HepG2 (cell line): Measurements from ENCODE around the gene TPPP2. TPM values are rescaled to one million over a fixed set of nuclear protein-coding genes. Genes with fewer than 3 reads are reported as not detected.

Experiments used
- BHLHE40 ChIP-seq: IDR thresholded peaks from 2 replicates; pipeline ENCODE4 v1.6.1; 2011; ENCODE audit warnings: low read length, improper control_type of control experiment
- CAMTA2 ChIP-seq: sonication (generic); formaldehyde crosslinking; IDR thresholded peaks from 2 replicates; pipeline ENCODE4 v1.4.0; 2020; ENCODE audit warnings: mild to moderate bottlenecking, missing genetic modification reagents, borderline replicate concordance
- ESRRA ChIP-seq: sonication (generic); formaldehyde crosslinking; IDR thresholded peaks from 2 replicates; pipeline ENCODE4 v1.5.1; 2020; ENCODE audit warnings: mild to moderate bottlenecking, low read depth, missing genetic modification reagents
- FOXP1 ChIP-seq, 2 experiments: fragments of 450-650 bp in 1 of 2; IDR thresholded peaks; 2 replicates each; pipeline ENCODE4 v1.6.1; 2017 to 2018; ENCODE audit warnings: antibody characterized with exemption in 1 of 2
- HDAC2 ChIP-seq: sonication (generic); formaldehyde crosslinking; IDR thresholded peaks from 2 replicates; pipeline ENCODE4 v1.4.0; 2020; ENCODE audit warnings: missing genetic modification reagents
- HNF4A ChIP-seq: sonication (generic); formaldehyde crosslinking; IDR thresholded peaks from 2 replicates; pipeline ENCODE4 v1.4.0; 2020; ENCODE audit warnings: missing genetic modification reagents
- HOXD1 ChIP-seq: sonication (generic); formaldehyde crosslinking; IDR thresholded peaks from 2 replicates; pipeline ENCODE4 v1.5.0; 2020; ENCODE audit warnings: missing genetic modification reagents
- MED13 ChIP-seq: sonication (generic); formaldehyde crosslinking; IDR thresholded peaks from 2 replicates; pipeline ENCODE4 v1.5.0; 2020; ENCODE audit warnings: missing genetic modification reagents
- RXRB ChIP-seq: IDR thresholded peaks from 2 replicates; pipeline ENCODE4 v1.6.1; 2016; ENCODE audit warnings: borderline replicate concordance, missing genetic modification reagents, missing compliant biosample characterization
- SOX5 ChIP-seq: IDR thresholded peaks from 2 replicates; pipeline ENCODE4 v1.6.1; 2016; ENCODE audit warnings: borderline replicate concordance
- ZFX ChIP-seq: sonication (generic); formaldehyde crosslinking; IDR thresholded peaks from 2 replicates; pipeline ENCODE4 v1.4.0; 2020; ENCODE audit warnings: mild to moderate bottlenecking, low read depth, missing genetic modification reagents, moderate library complexity
- ZNF124 ChIP-seq: sonication (generic); formaldehyde crosslinking; IDR thresholded peaks from 2 replicates; pipeline ENCODE4 v1.4.0; 2020; ENCODE audit warnings: missing genetic modification reagents
- ZNF225 ChIP-seq: sonication (generic); formaldehyde crosslinking; IDR thresholded peaks from 2 replicates; pipeline ENCODE4 v1.4.0; 2020; ENCODE audit warnings: mild to moderate bottlenecking, missing genetic modification reagents
- ZNF317 ChIP-seq: sonication (generic); formaldehyde crosslinking; IDR thresholded peaks from 2 replicates; pipeline ENCODE4 v1.5.0; 2020; ENCODE audit warnings: mild to moderate bottlenecking, missing genetic modification reagents
- ZNF496 ChIP-seq: sonication (generic); formaldehyde crosslinking; IDR thresholded peaks from 2 replicates; pipeline ENCODE4 v1.8.1; 2023; ENCODE audit warnings: mild to moderate bottlenecking, moderate library complexity, missing genetic modification reagents; ENCODE audit not compliant: insufficient replicate concordance
- ZNF563 ChIP-seq: sonication (generic); formaldehyde crosslinking; IDR thresholded peaks from 2 replicates; pipeline ENCODE4 v1.8.0; 2022; ENCODE audit warnings: mild to moderate bottlenecking, moderate library complexity, missing genetic modification reagents
- ZNF775 ChIP-seq: sonication (generic); formaldehyde crosslinking; IDR thresholded peaks from 2 replicates; pipeline ENCODE4 v1.4.0; 2020; ENCODE audit warnings: missing genetic modification reagents, mild to moderate bottlenecking, moderate library complexity, borderline replicate concordance
- polyA plus RNA-seq, 8 experiments: library from polyadenylated mRNA; depleted of rRNA in 3 of 8; stranded (reverse) in 7 of 8; unstranded in 1 of 8; fragments of >200 nt; fragmentation: Illumina TruSeq in 4 of 8; extraction: Trizol in 4 of 8; gene quantifications; 2 replicates each; pipeline versions ENCODE4 v1.2.1 to v1.2.3, GENCODE V29; 2011 to 2016; ENCODE audit warnings: low read depth in 4 of 8, missing spikeins in 1 of 8, mixed read lengths in 1 of 8; ENCODE audit not compliant: insufficient read depth in 1 of 8
- total RNA-seq, 5 experiments: library from RNA; depleted of rRNA; stranded (reverse); fragments of >200 nt; fragmentation: Illumina TruSeq; extraction: Trizol; gene quantifications; 2 replicates each; pipeline ENCODE4 v1.2.3, GENCODE V29; 2016; ENCODE audit warnings: low read depth in 1 of 5
- TF ChIP-seq, protein P1 (sequence below): sonication (generic); formaldehyde crosslinking; IDR thresholded peaks from 2 replicates; pipeline ENCODE4 v1.4.0; 2020; ENCODE audit warnings: missing genetic modification reagents
- TF ChIP-seq, protein P2 (sequence below): sonication (generic); formaldehyde crosslinking; IDR thresholded peaks from 2 replicates; pipeline ENCODE4 v1.4.0; 2020; ENCODE audit warnings: missing genetic modification reagents, borderline replicate concordance
- TF ChIP-seq, protein P3 (sequence below): sonication (generic); formaldehyde crosslinking; IDR thresholded peaks from 2 replicates; pipeline ENCODE4 v1.4.0; 2020; ENCODE audit warnings: missing genetic modification reagents, mild to moderate bottlenecking, borderline replicate concordance
- TF ChIP-seq, protein P4 (sequence below): fragments of 450-650 bp; IDR thresholded peaks from 2 replicates; pipeline ENCODE4 v1.6.1; 2017

The TPPP2 gene
- total and polyA plus RNA-seq, 2 of the 13 experiments (the other 11 are each of a cell fraction or from before 2014, with no cell fraction given) = 0.58 to 4.2 TPM

DNA sequence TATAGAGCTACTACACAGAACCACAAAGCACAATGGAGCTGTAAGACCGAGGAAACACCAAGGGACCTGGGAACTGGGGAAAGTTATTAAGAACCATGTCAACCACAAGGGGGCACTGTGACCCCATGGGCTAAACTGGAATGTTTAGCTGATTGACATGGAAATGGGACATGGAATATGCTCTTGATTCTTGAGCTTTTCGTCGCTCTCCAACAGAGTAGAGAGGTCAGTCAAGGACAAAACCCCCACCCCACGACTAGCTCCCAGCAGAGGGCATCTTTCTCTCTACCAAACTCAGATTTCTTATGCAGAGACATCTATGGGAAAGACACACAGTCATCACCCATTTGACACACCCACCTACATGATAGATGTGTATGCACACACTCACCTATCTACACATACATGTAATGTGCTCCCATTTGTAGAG lies 15.2 kb upstream of the TPPP2 start (continued):
- TF ChIP-seq HNF4A (CRISPR knock-in tag) = peak; percentile 69; the same call in 1 of the 2 replicates
- TF ChIP-seq ZNF496 (CRISPR knock-in tag) = no peak
- no peak for TF ChIP-seq FOXP1 (IDR thresholded peaks at IDR 0.05)
- no peak for TF ChIP-seq FOXP1 (CRISPR knock-in tag; IDR thresholded peaks at IDR 0.05)
- TF ChIP-seq ZNF225 (CRISPR knock-in tag) = no peak
- TF ChIP-seq, protein P1, sequence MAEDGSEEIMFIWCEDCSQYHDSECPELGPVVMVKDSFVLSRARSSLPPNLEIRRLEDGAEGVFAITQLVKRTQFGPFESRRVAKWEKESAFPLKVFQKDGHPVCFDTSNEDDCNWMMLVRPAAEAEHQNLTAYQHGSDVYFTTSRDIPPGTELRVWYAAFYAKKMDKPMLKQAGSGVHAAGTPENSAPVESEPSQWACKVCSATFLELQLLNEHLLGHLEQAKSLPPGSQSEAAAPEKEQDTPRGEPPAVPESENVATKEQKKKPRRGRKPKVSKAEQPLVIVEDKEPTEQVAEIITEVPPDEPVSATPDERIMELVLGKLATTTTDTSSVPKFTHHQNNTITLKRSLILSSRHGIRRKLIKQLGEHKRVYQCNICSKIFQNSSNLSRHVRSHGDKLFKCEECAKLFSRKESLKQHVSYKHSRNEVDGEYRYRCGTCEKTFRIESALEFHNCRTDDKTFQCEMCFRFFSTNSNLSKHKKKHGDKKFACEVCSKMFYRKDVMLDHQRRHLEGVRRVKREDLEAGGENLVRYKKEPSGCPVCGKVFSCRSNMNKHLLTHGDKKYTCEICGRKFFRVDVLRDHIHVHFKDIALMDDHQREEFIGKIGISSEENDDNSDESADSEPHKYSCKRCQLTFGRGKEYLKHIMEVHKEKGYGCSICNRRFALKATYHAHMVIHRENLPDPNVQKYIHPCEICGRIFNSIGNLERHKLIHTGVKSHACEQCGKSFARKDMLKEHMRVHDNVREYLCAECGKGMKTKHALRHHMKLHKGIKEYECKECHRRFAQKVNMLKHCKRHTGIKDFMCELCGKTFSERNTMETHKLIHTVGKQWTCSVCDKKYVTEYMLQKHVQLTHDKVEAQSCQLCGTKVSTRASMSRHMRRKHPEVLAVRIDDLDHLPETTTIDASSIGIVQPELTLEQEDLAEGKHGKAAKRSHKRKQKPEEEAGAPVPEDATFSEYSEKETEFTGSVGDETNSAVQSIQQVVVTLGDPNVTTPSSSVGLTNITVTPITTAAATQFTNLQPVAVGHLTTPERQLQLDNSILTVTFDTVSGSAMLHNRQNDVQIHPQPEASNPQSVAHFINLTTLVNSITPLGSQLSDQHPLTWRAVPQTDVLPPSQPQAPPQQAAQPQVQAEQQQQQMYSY = no peak
- TF ChIP-seq RXRB (CRISPR knock-in tag) = peak; percentile 96
- TF ChIP-seq HDAC2 (CRISPR knock-in tag) = 0 out of 2 replicates have a peak, but pooled peaks have one; percentile 27
- TF ChIP-seq ZFX (CRISPR knock-in tag) = peak; percentile 40; the same call in 1 of the 2 replicates
- peak; percentile 98 for TF ChIP-seq ESRRA (CRISPR knock-in tag)
- TF ChIP-seq, protein P2, sequence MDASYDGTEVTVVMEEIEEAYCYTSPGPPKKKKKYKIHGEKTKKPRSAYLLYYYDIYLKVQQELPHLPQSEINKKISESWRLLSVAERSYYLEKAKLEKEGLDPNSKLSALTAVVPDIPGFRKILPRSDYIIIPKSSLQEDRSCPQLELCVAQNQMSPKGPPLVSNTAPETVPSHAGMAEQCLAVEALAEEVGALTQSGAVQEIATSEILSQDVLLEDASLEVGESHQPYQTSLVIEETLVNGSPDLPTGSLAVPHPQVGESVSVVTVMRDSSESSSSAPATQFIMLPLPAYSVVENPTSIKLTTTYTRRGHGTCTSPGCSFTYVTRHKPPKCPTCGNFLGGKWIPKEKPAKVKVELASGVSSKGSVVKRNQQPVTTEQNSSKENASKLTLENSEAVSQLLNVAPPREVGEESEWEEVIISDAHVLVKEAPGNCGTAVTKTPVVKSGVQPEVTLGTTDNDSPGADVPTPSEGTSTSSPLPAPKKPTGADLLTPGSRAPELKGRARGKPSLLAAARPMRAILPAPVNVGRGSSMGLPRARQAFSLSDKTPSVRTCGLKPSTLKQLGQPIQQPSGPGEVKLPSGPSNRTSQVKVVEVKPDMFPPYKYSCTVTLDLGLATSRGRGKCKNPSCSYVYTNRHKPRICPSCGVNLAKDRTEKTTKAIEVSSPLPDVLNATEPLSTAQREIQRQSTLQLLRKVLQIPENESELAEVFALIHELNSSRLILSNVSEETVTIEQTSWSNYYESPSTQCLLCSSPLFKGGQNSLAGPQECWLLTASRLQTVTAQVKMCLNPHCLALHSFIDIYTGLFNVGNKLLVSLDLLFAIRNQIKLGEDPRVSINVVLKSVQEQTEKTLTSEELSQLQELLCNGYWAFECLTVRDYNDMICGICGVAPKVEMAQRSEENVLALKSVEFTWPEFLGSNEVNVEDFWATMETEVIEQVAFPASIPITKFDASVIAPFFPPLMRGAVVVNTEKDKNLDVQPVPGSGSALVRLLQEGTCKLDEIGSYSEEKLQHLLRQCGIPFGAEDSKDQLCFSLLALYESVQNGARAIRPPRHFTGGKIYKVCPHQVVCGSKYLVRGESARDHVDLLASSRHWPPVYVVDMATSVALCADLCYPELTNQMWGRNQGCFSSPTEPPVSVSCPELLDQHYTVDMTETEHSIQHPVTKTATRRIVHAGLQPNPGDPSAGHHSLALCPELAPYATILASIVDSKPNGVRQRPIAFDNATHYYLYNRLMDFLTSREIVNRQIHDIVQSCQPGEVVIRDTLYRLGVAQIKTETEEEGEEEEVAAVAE (CRISPR knock-in tag) = peak; percentile 58; the same call in 1 of the 2 replicates
- TF ChIP-seq ZNF317 (CRISPR knock-in tag) = no peak
- TF ChIP-seq, protein P3, sequence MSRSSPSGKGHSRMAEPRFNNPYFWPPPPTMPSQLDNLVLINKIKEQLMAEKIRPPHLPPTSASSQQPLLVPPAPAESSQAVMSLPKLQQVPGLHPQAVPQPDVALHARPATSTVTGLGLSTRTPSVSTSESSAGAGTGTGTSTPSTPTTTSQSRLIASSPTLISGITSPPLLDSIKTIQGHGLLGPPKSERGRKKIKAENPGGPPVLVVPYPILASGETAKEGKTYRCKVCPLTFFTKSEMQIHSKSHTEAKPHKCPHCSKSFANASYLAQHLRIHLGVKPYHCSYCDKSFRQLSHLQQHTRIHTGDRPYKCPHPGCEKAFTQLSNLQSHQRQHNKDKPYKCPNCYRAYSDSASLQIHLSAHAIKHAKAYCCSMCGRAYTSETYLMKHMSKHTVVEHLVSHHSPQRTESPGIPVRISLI (CRISPR knock-in tag) = no peak
- TF ChIP-seq HOXD1 (CRISPR knock-in tag) = no peak
- peak; percentile 92 for TF ChIP-seq ZNF124 (CRISPR knock-in tag)
- no peak for TF ChIP-seq ZNF775
- TF ChIP-seq BHLHE40 = no peak
- 0 out of 2 replicates have a peak, but pooled peaks have one; percentile 21 for TF ChIP-seq SOX5 (CRISPR knock-in tag)
- no peak for TF ChIP-seq CAMTA2 (CRISPR knock-in tag)
- TF ChIP-seq ZNF563 (CRISPR knock-in tag) = no peak
- no peak for TF ChIP-seq MED13 (CRISPR knock-in tag)
- TF ChIP-seq, protein P4, sequence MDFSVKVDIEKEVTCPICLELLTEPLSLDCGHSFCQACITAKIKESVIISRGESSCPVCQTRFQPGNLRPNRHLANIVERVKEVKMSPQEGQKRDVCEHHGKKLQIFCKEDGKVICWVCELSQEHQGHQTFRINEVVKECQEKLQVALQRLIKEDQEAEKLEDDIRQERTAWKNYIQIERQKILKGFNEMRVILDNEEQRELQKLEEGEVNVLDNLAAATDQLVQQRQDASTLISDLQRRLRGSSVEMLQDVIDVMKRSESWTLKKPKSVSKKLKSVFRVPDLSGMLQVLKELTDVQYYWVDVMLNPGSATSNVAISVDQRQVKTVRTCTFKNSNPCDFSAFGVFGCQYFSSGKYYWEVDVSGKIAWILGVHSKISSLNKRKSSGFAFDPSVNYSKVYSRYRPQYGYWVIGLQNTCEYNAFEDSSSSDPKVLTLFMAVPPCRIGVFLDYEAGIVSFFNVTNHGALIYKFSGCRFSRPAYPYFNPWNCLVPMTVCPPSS = no peak
